Ascending aorta (tissue), 2 donors: ENCODE data around the gene AKR1C2. TPM values are rescaled to one million over a fixed set of nuclear protein-coding genes. Genes with fewer than 3 reads are reported as not detected.
"Not testable (repeated sequence)": the region's sequence is repeated elsewhere in the genome, so short reads cannot be mapped to it uniquely, and the experiment has no call there.

Source experiments
- DNase-seq, 2 donors: peaks; one replicate each; pipeline ENCODE4 v3.0.0-alpha.2; 2019; ENCODE audit warnings: low spot score in 2 of 2
- H3K27ac ChIP-seq, 2 donors: fragments of 200-600 bp; sonication (generic); one replicate each; pipeline ENCODE4 v1.5.1; 2016 to 2017; ENCODE audit warnings: mild to moderate bottlenecking in 1 of 2
- H3K27me3 ChIP-seq: fragments of 200-600 bp; sonication (generic); one replicate; pipeline ENCODE4 v1.5.1; 2017
- H3K36me3 ChIP-seq, 2 donors: fragments of 200-600 bp; sonication (generic); one replicate each; pipeline ENCODE4 v1.5.1; 2016
- H3K4me1 ChIP-seq, 2 donors: fragments of 200-600 bp; sonication (generic); one replicate each; pipeline ENCODE4 v1.5.1; 2016 to 2017; ENCODE audit warnings: mild to moderate bottlenecking in 1 of 2
- H3K4me3 ChIP-seq, 2 donors: fragments of 200-600 bp; sonication (generic); one replicate each; pipeline ENCODE4 v1.5.1; 2016 to 2017; ENCODE audit warnings: mild to moderate bottlenecking in 1 of 2
- H3K9me3 ChIP-seq, 2 donors: fragments of 200-600 bp; sonication (generic); one replicate each; pipeline ENCODE4 v1.5.1; 2016
- CTCF ChIP-seq, 3 experiments: fragments of 200-600 bp in 2 of 3; fragments of 450-650 bp in 1 of 3; sonication (generic) in 2 of 3; IDR thresholded peaks; one replicate each; pipeline ENCODE4 v1.5.1; 2016 to 2019; ENCODE audit warnings: antibody characterized with exemption in 3 of 3, mild to moderate bottlenecking in 1 of 3, moderate library complexity in 1 of 3
- intact Hi-C: fragments of 100-400 bp; cut with DNase I; formaldehyde crosslinking; loops from one replicate; pipeline ENCODE4 v1.15.1; 2023
- total RNA-seq: library from RNA; depleted of rRNA; stranded (reverse); fragments of >200 nt; gene quantifications from one replicate; pipeline ENCODE4 v1.1.0, GENCODE V29; 2016

Gene AKR1C2
- total RNA-seq, 1 donor from 2014 or later, result 16.6 TPM

GRCh38 chr10:4980793-4981192, 22.9 kb downstream of the AKR1C2 start:
- Histone ChIP-seq H3K4me1 (peaks cover 0 to 3% of the 10 kb centered on the region in 2 donors), H3K9me3 (no peaks in the 10 kb centered on the region), H3K27ac (no peak overlapping the region), H3K4me3 (no peak overlapping the region), H3K36me3 (peaks cover 0 to 6% of the 10 kb centered on the region in 2 donors), H3K27me3 (no peaks in the 10 kb centered on the region)
- intact Hi-C loops, result no loop called here
- no peak for TF ChIP-seq CTCF (IDR thresholded peaks at IDR 0.05)
- no peak for DNase-seq

GRCh38 chr10:4978870-4979269, 24.8 kb downstream of the AKR1C2 start:
- no peak for TF ChIP-seq CTCF (IDR thresholded peaks at IDR 0.05)
- DNase-seq, result no peak

GRCh38 chr10:4977025-4977424, 26.6 kb downstream of the AKR1C2 start:
- no peak overlapping the region for H3K27ac ChIP-seq
- peaks cover 0 to 6% of the 10 kb centered on the region in 2 donors for H3K36me3 ChIP-seq
- intact Hi-C loops, result no loop called here
- no peak overlapping the region for H3K4me3 ChIP-seq
- H3K4me1 ChIP-seq, result no peaks in the 10 kb centered on the region
- H3K27me3 ChIP-seq, result no peaks in the 10 kb centered on the region
- no peak for TF ChIP-seq CTCF (IDR thresholded peaks at IDR 0.05)
- no peak for DNase-seq
- no peaks in the 10 kb centered on the region for H3K9me3 ChIP-seq

More at GRCh38 chr10:4978870-4979269, 24.8 kb downstream of the AKR1C2 start:
- no peaks in the 10 kb centered on the region for H3K4me1 ChIP-seq
- H3K36me3 ChIP-seq, result peaks cover 0 to 6% of the 10 kb centered on the region in 2 donors
- H3K27me3 ChIP-seq, result no peaks in the 10 kb centered on the region
- intact Hi-C loops, result no loop called here
- no peaks in the 10 kb centered on the region for H3K9me3 ChIP-seq
- H3K4me3 ChIP-seq, result no peak overlapping the region
- no peak overlapping the region for H3K27ac ChIP-seq

- intact Hi-C loops, result not testable (repeated sequence)
These were observed 29.3 kb downstream of the AKR1C2 start for GRCh38 chr10:4974400-4974799.

GRCh38 chr10:4973294-4973693, 30.4 kb downstream of the AKR1C2 start:
- H3K27me3 ChIP-seq, H3K27ac ChIP-seq, H3K9me3 ChIP-seq, DNase-seq, H3K4me1 ChIP-seq, H3K4me3 ChIP-seq, intact Hi-C loops: not testable (repeated sequence)
- H3K36me3 ChIP-seq, result peaks cover 0 to 20% of the 10 kb centered on the region in 2 donors

More at GRCh38 chr10:4974400-4974799, 29.3 kb downstream of the AKR1C2 start:
- H3K4me3 ChIP-seq, DNase-seq, H3K9me3 ChIP-seq, H3K27ac ChIP-seq, H3K27me3 ChIP-seq, H3K4me1 ChIP-seq, H3K36me3 ChIP-seq: not testable (repeated sequence)

- DNase-seq, H3K27me3 ChIP-seq, H3K4me3 ChIP-seq, H3K9me3 ChIP-seq, H3K4me1 ChIP-seq, H3K27ac ChIP-seq, intact Hi-C loops: not testable (repeated sequence)
- peaks cover 0 to 20% of the 10 kb centered on the region in 2 donors for H3K36me3 ChIP-seq
These were observed 31.1 kb downstream of the AKR1C2 start for GRCh38 chr10:4972369-4973142.

- DNase-seq, intact Hi-C loops, H3K4me1 ChIP-seq, H3K9me3 ChIP-seq, H3K27ac ChIP-seq, H3K4me3 ChIP-seq, H3K27me3 ChIP-seq: not testable (repeated sequence)
- H3K36me3 ChIP-seq, result peaks cover 0 to 19% of the 10 kb centered on the region in 2 donors
These were observed 33.3 kb downstream of the AKR1C2 start for GRCh38 chr10:4970362-4970761.

GRCh38 chr10:4969289-4969688, 34.4 kb downstream of the AKR1C2 start:
- peaks cover 0 to 19% of the 10 kb centered on the region in 2 donors for H3K36me3 ChIP-seq
- H3K9me3 ChIP-seq, H3K4me1 ChIP-seq, H3K4me3 ChIP-seq, H3K27me3 ChIP-seq, intact Hi-C loops, H3K27ac ChIP-seq, DNase-seq: not testable (repeated sequence)

- H3K9me3 ChIP-seq, result not testable (repeated sequence)
These were observed 36.5 kb downstream of the AKR1C2 start for GRCh38 chr10:4967189-4967588.

GRCh38 chr10:4965763-4966162, 37.9 kb downstream of the AKR1C2 start:
- intact Hi-C loops, H3K4me1 ChIP-seq: not testable (repeated sequence)
- peak overlapping the region in 1 of 2 donors; percentile 19 for H3K4me3 ChIP-seq

More at GRCh38 chr10:4967189-4967588, 36.5 kb downstream of the AKR1C2 start:
- H3K27ac ChIP-seq, intact Hi-C loops, DNase-seq, H3K4me3 ChIP-seq, H3K4me1 ChIP-seq, H3K27me3 ChIP-seq: not testable (repeated sequence)
- peaks cover 0 to 19% of the 10 kb centered on the region in 2 donors for H3K36me3 ChIP-seq

GRCh38 chr10:4963815-4964154, 39.9 kb downstream of the AKR1C2 start:
- H3K36me3 ChIP-seq, H3K27me3 ChIP-seq, H3K27ac ChIP-seq, H3K9me3 ChIP-seq, DNase-seq, intact Hi-C loops, H3K4me1 ChIP-seq: not testable (repeated sequence)
- peak overlapping the region; percentile 36 to 42 for H3K4me3 ChIP-seq

More at GRCh38 chr10:4965763-4966162, 37.9 kb downstream of the AKR1C2 start:
- H3K27ac ChIP-seq, DNase-seq, H3K27me3 ChIP-seq, H3K9me3 ChIP-seq: not testable (repeated sequence)
- peaks cover 0 to 19% of the 10 kb centered on the region in 2 donors for H3K36me3 ChIP-seq
